ENCODE data around the gene RGR. TPM values are rescaled to one million over a fixed set of nuclear protein-coding genes. Genes with fewer than 3 reads are reported as not detected.

Gene RGR
- total RNA-seq, 1 donor from 2014 or later: 0.19 TPM

GRCh38 chr10:84200537-84201243 lies 44.2 kb upstream of the RGR start:
- intact Hi-C loops (cut with micrococcal nuclease): no loop called here
- H3K27ac ChIP-seq (replicated peaks): no peak overlapping the region
- no peak for DNase-seq
- no peaks in the 10 kb centered on the region for H3K9me3 ChIP-seq (replicated peaks)
- H3K4me3 ChIP-seq: no peak overlapping the region
- peaks cover 63% of the 10 kb centered on the region for H3K27me3 ChIP-seq (ENCODE audit: low read depth)
- H3K36me3 ChIP-seq: no peaks in the 10 kb centered on the region
- TF ChIP-seq, protein P1, sequence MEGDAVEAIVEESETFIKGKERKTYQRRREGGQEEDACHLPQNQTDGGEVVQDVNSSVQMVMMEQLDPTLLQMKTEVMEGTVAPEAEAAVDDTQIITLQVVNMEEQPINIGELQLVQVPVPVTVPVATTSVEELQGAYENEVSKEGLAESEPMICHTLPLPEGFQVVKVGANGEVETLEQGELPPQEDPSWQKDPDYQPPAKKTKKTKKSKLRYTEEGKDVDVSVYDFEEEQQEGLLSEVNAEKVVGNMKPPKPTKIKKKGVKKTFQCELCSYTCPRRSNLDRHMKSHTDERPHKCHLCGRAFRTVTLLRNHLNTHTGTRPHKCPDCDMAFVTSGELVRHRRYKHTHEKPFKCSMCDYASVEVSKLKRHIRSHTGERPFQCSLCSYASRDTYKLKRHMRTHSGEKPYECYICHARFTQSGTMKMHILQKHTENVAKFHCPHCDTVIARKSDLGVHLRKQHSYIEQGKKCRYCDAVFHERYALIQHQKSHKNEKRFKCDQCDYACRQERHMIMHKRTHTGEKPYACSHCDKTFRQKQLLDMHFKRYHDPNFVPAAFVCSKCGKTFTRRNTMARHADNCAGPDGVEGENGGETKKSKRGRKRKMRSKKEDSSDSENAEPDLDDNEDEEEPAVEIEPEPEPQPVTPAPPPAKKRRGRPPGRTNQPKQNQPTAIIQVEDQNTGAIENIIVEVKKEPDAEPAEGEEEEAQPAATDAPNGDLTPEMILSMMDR (IDR thresholded peaks at IDR 0.05; ENCODE audit: borderline replicate concordance): no peak
- peaks cover 11% of the 10 kb centered on the region for H3K4me1 ChIP-seq

DNA sequence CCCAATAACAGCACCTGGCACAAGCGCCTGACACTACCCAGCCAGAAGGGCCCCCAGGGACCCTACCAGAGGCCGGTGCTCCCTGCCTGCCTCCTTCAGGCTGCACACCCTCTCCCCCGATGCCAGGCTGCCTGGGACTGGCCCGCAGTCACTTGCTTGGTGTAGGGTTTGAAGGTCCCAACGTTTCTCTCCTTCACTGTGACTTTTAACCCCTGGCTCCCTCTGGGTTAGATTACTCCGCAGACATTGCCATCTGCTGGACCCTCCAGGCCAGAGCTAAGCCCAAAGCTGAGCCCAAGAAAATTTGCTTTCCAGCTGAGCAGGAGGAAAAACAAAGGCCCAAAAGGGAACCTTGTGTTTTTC lies 43.6 kb upstream of the RGR start:
- Histone ChIP-seq H3K4me1 (peaks cover 11% of the 10 kb centered on the region), H3K36me3 (no peaks in the 10 kb centered on the region), H3K27ac (replicated peaks) (no peak overlapping the region), H3K27me3 (ENCODE audit: low read depth) (peaks cover 63% of the 10 kb centered on the region), H3K4me3 (no peak overlapping the region), H3K9me3 (replicated peaks) (no peaks in the 10 kb centered on the region)
- TF ChIP-seq, protein P1 (IDR thresholded peaks at IDR 0.05; ENCODE audit: borderline replicate concordance): no peak
- intact Hi-C loops (cut with micrococcal nuclease): no loop called here
- no peak for DNase-seq

DNA sequence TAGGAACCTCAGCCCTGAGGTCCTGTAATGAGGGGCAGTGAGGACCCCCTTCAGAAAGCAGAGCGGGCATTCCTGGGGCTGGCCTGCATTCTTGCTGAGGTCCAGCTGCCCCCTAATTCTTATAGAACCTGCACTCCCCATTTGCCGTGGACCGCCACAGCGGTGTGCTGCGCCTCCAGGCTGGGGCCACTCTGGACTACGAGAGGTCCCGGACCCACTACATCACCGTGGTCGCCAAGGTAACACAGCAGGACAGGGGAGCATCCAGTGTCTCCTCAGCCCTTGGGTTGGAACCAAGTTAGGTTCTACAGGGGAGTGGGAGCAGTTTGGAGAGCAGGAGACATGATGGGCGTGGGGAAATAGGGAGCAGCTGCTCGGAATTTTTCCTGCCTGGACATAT lies 43.2 kb upstream of the RGR start:
- Histone ChIP-seq H3K4me3 (no peak overlapping the region), H3K27ac (replicated peaks) (no peak overlapping the region), H3K9me3 (replicated peaks) (no peaks in the 10 kb centered on the region), H3K36me3 (no peaks in the 10 kb centered on the region), H3K27me3 (ENCODE audit: low read depth) (peaks cover 65% of the 10 kb centered on the region), H3K4me1 (peaks cover 7% of the 10 kb centered on the region)
- no peak for DNase-seq
- intact Hi-C loops (cut with micrococcal nuclease): no loop called here
- TF ChIP-seq, protein P1 (IDR thresholded peaks at IDR 0.05; ENCODE audit: borderline replicate concordance): no peak

- no peak for DNase-seq
- no peak overlapping the region for H3K4me3 ChIP-seq
- H3K9me3 ChIP-seq (replicated peaks): no peaks in the 10 kb centered on the region
- intact Hi-C loops (cut with micrococcal nuclease): no loop called here
- H3K4me1 ChIP-seq: peaks cover under 1% of the 10 kb centered on the region
- no peaks in the 10 kb centered on the region for H3K36me3 ChIP-seq
- TF ChIP-seq, protein P1 (IDR thresholded peaks at IDR 0.05; ENCODE audit: borderline replicate concordance): no peak
- peaks cover 69% of the 10 kb centered on the region for H3K27me3 ChIP-seq (ENCODE audit: low read depth)
- no peak overlapping the region for H3K27ac ChIP-seq (replicated peaks)
These were observed 42.5 kb upstream of the RGR start for GRCh38 chr10:84202349-84202748.

DNA sequence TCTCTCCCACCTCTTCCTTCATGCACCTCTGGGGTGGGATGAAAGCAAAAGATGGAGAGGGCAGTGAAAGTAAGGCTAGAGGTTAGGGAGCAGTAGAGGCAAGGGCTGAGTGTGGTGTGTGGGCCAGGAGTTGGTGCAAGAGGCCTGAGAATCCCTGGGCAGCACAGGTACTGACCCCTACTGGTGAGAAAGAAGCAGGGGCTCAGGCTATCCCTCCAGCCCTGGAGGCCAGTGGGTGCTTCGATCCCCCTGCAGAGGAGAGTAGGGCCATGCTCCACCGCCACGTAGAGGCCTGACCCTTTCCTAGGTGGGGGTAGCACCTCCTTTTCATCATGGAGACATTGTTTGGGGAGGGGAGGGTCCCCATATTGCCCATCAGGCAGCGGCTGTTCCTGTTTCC lies 40.7 kb upstream of the RGR start:
- intact Hi-C loops (cut with micrococcal nuclease): no loop called here
- TF ChIP-seq, protein P1 (IDR thresholded peaks at IDR 0.05; ENCODE audit: borderline replicate concordance): peak; percentile 22

More for the DNA sequence above, 40.7 kb upstream of the RGR start:
- no peak overlapping the region for H3K4me3 ChIP-seq
- no peak overlapping the region for H3K27ac ChIP-seq (replicated peaks)
- H3K9me3 ChIP-seq (replicated peaks): no peaks in the 10 kb centered on the region
- no peaks in the 10 kb centered on the region for H3K4me1 ChIP-seq
- DNase-seq: no peak
- peaks cover 79% of the 10 kb centered on the region for H3K27me3 ChIP-seq (ENCODE audit: low read depth)
- no peaks in the 10 kb centered on the region for H3K36me3 ChIP-seq
